HEK293T (cell line): ENCODE measurements around the gene GMDS.

ENCODE experiments used
- CTCF ChIA-PET: fragments of 350-600 bp; formaldehyde crosslinking; extraction: SDS; loops from one replicate; lab custom pipeline; 2021; ENCODE audit warnings: antibody characterized with exemption, inconsistent platforms; lab: Yijun Ruan, JAX
- POLR2A ChIA-PET: fragments of 350-600 bp; formaldehyde crosslinking; extraction: SDS; loops from one replicate; lab custom pipeline; 2020; ENCODE audit warnings: antibody characterized with exemption, inconsistent platforms; lab: Yijun Ruan, JAX
- DNase-seq: peaks from one replicate; pipeline ENCODE4 v3.0.0; 2012; ENCODE audit warnings: mixed read lengths; ENCODE audit errors: extremely low spot score
- ARNT ChIP-seq: fragments of 450-650 bp; IDR thresholded peaks from 2 replicates; pipeline ENCODE4 v1.6.1; 2017; ENCODE audit warnings: mild to moderate bottlenecking
- BHLHE40 ChIP-seq: fragments of 450-650 bp; IDR thresholded peaks from 2 replicates; pipeline ENCODE4 v1.6.1; 2016; ENCODE audit warnings: mild to moderate bottlenecking, moderate library complexity, borderline replicate concordance
- CTBP1 ChIP-seq: fragments of 450-650 bp; IDR thresholded peaks from 2 replicates; pipeline ENCODE4 v1.6.1; 2016; ENCODE audit warnings: borderline replicate concordance
- ELF4 ChIP-seq: fragments of 450-650 bp; IDR thresholded peaks from 2 replicates; pipeline ENCODE4 v1.6.1; 2017; ENCODE audit warnings: antibody characterized with exemption
- FOXA1 ChIP-seq: fragments of 450-650 bp; IDR thresholded peaks from 2 replicates; pipeline ENCODE4 v1.6.1; 2016; ENCODE audit warnings: mild to moderate bottlenecking
- FOXK2 ChIP-seq: fragments of 450-650 bp; IDR thresholded peaks from 2 replicates; pipeline ENCODE4 v1.6.1; 2016; ENCODE audit warnings: mild to moderate bottlenecking
- FOXM1 ChIP-seq: fragments of 450-650 bp; IDR thresholded peaks from 2 replicates; pipeline ENCODE4 v1.6.1; 2017; ENCODE audit warnings: mild to moderate bottlenecking, borderline replicate concordance
- HDGF ChIP-seq: fragments of 450-650 bp; IDR thresholded peaks from 2 replicates; pipeline ENCODE4 v1.6.1; 2017; ENCODE audit warnings: antibody characterized with exemption, borderline replicate concordance
- L3MBTL2 ChIP-seq: fragments of 450-650 bp; conservative IDR thresholded peaks from 2 replicates; pipeline ENCODE4 v1.6.1; 2016; ENCODE audit warnings: mild to moderate bottlenecking
- LEF1 ChIP-seq: fragments of 450-650 bp; IDR thresholded peaks from 2 replicates; pipeline ENCODE4 v1.6.1; 2017; ENCODE audit warnings: mild to moderate bottlenecking, borderline replicate concordance
- NFRKB ChIP-seq: fragments of 450-650 bp; IDR thresholded peaks from 2 replicates; pipeline ENCODE4 v1.6.1; 2016; ENCODE audit warnings: mild to moderate bottlenecking, moderate library complexity
- SP1 ChIP-seq: fragments of 450-650 bp; IDR thresholded peaks from 2 replicates; pipeline ENCODE4 v1.6.1; 2017
- SUZ12 ChIP-seq: fragments of 450-650 bp; IDR thresholded peaks from 2 replicates; pipeline ENCODE4 v1.6.1; 2016; ENCODE audit warnings: mild to moderate bottlenecking
- TARDBP ChIP-seq: fragments of 450-650 bp; IDR thresholded peaks from 2 replicates; pipeline ENCODE4 v1.6.1; 2016
- ZNF384 ChIP-seq: fragments of 450-650 bp; IDR thresholded peaks from 2 replicates; pipeline ENCODE4 v1.6.1; 2016
- TF ChIP-seq, protein P1 (sequence below): fragments of 450-650 bp; IDR thresholded peaks from 2 replicates; pipeline ENCODE4 v1.6.1; 2016

Gene GMDS

DNA sequence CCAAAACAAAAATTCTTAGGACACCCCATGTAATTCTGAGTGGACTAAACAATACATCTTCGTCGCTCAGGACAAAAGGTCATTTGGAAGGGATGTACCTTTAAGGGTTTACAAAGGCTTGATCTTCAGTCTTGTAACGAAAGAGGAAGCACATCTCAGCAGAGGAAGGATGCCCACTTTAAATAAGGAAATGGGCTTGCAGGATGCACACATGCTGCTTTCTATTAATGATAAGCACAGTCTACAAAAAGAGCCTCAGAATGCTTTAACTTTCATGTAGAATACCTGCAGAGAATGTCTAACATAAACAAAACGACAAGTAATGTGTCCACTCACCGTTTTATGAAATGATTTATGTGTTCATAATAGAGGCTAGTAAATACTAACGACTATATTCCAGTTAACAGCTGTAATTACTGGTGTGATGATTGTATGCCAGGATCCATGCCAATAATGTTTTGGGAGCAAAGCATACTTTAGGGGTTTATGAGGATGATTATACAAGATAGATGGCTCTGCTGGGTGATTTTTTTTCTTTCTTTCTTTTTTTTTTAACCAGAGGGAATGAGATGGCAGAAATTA lies 216.9 kb downstream of the GMDS start:
- CTCF ChIA-PET: interaction anchor here (1.1 kb wide), 1 partner anchor 606 kb away, joined by 3 read pairs; no protein-coding TSS in a partner anchor
- peak; percentile 91 for TF ChIP-seq ARNT
- peak; percentile 99 for TF ChIP-seq CTBP1
- TF ChIP-seq ELF4: peak; percentile 30; the same call in 1 of the 2 replicates
- 0 out of 2 replicates have a peak, but pooled peaks have one; percentile 57 for TF ChIP-seq LEF1
- TF ChIP-seq FOXK2: no peak
- TF ChIP-seq SP1: no peak
- no peak for TF ChIP-seq BHLHE40
- no peak for TF ChIP-seq HDGF
- TF ChIP-seq TARDBP: no peak
- peak; percentile 49; the same call in 1 of the 2 replicates for TF ChIP-seq FOXM1
- TF ChIP-seq SUZ12: no peak
- no peak for TF ChIP-seq L3MBTL2
- TF ChIP-seq FOXA1: no peak
- TF ChIP-seq, protein P1, sequence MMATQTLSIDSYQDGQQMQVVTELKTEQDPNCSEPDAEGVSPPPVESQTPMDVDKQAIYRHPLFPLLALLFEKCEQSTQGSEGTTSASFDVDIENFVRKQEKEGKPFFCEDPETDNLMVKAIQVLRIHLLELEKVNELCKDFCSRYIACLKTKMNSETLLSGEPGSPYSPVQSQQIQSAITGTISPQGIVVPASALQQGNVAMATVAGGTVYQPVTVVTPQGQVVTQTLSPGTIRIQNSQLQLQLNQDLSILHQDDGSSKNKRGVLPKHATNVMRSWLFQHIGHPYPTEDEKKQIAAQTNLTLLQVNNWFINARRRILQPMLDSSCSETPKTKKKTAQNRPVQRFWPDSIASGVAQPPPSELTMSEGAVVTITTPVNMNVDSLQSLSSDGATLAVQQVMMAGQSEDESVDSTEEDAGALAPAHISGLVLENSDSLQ: peak; percentile 96
- no peak for TF ChIP-seq NFRKB
- TF ChIP-seq ZNF384: peak; percentile 99
- DNase-seq: no peak
- POLR2A ChIA-PET: interaction anchor here (1.2 kb wide), 1 partner anchor 422 kb away, joined by 4 read pairs; no protein-coding TSS in a partner anchor

DNA sequence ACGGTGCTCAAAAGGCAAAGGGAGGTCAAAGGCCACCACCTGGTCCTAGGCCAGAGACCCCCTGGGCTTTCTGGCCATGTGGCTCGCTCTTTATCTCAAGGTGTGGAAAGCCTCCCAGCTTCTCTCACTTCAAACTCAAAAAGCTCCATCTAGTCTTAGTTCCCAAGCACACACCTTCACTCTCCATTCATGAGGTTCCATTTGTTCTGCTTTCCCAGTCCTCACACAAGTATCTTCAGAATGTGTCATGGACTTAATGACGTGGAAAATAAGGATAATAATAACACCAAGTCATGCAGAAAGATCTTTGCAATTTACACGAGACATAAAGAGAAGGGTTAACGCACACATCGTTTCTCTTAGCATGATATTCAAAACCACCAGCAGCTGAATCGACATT lies 219.3 kb downstream of the GMDS start:
- CTCF ChIA-PET: no interaction called here

DNA sequence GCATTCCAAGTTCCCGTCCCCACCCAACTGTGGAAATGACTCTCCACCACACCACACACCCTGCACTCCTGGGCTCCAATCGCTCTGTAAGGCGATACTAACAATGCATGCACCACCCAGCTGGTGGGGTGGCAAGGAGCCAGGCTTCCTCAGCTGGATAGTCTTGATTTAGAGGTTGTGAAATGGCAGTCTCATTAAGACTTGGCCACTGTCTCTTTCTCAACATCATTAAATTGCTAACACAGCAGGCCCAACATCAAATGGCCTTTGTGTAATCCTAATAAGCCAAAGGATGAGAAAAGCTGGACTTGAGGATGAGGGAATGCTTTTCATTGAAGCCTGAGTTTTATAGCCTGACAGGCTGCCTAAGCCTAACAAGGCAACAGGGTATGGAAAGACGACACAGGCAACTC lies 223.7 kb downstream of the GMDS start:
- ChIA-PET POLR2A (interaction anchor here (1.2 kb wide), 1 partner anchor 414 kb away, joined by 3 read pairs; no protein-coding TSS in a partner anchor), CTCF (no interaction called here)
- no peak for DNase-seq
- TF ChIP-seq CTBP1 (peak; percentile 77), FOXA1 (no peak)
- TF ChIP-seq, protein P1: peak; percentile 86

More for the DNA sequence above, 219.3 kb downstream of the GMDS start:
- TF ChIP-seq CTBP1 (peak; percentile 58; the same call in 1 of the 2 replicates), ELF4 (no peak), TARDBP (no peak), SUZ12 (no peak), ARNT (0 out of 2 replicates have a peak, but pooled peaks have one; percentile 37), L3MBTL2 (no peak)
- TF ChIP-seq, protein P1: 0 out of 2 replicates have a peak, but pooled peaks have one; percentile 5
- no peak for DNase-seq
- POLR2A ChIA-PET: no interaction called here

DNA sequence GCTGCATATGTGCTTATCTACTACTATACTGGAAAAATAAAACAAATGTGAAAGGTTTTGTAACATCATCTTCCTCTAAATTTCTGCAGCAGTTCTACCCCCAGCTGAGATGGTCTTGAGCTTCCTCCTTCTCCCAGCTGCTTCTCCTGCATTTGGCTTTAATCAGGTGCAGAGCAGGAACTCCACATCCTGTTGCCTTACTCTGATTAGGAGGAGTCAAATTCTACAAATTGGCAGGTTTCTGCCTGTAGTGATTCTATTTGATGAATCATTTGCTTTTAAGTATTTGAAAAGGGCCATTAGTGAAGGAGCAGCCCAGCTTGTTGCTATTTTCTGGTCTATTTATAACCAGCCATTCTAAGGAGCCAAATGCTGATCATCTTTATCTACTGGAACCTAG lies 224.5 kb downstream of the GMDS start:
- no peak for DNase-seq
- ChIA-PET POLR2A (interaction anchor here (1.2 kb wide), 1 partner anchor 413 kb away, joined by 3 read pairs; no protein-coding TSS in a partner anchor), CTCF (interaction anchor here (0.7 kb wide), 1 partner anchor 378 kb away, joined by 3 read pairs; no protein-coding TSS in a partner anchor)
- TF ChIP-seq BHLHE40 (no peak), FOXA1 (no peak), SUZ12 (no peak), HDGF (no peak)
- TF ChIP-seq, protein P1: no peak

DNA sequence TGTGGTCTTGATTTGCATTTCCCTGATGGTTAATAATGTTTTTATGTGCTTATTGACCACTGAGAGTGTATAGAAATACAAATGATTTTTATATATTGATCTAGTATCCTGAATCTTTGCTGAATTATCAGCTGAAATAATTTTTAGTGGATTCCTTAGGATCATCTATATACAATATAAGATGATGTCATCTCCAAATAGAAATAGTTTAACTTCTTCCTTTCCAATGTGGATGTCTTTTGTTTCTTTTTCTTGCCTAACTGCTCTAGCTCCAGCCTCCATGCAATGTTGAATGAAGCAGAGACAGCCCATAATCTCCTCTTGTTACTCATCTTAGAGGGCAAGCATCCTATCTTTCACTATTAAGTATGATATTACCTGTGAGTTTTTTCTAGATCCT lies 226.4 kb downstream of the GMDS start:
- TF ChIP-seq BHLHE40: no peak
- TF ChIP-seq ARNT: no peak
- TF ChIP-seq HDGF: no peak
- no peak for DNase-seq
- CTCF ChIA-PET: no interaction called here
- POLR2A ChIA-PET: no interaction called here

DNA sequence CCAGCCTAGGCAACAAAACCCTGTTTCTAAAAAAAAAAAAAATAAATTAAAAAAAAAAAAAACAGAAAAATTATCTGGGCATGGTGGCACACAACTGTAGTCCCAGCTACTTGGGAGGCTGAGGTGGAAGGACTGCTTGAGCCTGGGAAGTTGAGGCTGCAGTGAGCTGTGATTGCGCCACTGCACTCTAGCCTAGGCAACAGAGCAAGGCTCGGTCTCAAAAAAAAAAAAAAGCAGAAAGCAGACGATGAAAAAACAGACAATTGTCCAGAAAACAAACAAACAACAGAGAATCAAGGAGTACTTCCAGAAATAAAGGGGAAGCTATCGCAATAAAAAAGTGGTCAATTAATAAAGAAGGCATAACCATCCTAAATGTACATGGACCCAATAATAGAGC lies 229.4 kb downstream of the GMDS start:
- CTCF ChIA-PET: interaction anchor here (0.6 kb wide), 1 partner anchor 9 kb away, joined by 7 read pairs; no protein-coding TSS in a partner anchor
- POLR2A ChIA-PET: interaction anchor here (0.5 kb wide), 1 partner anchor 20 kb away, joined by 3 read pairs; no protein-coding TSS in a partner anchor
- DNase-seq: no peak
- TF ChIP-seq TARDBP: no peak
- TF ChIP-seq ARNT: no peak
- TF ChIP-seq ELF4: no peak
- no peak for TF ChIP-seq HDGF
- TF ChIP-seq, protein P1: no peak
- TF ChIP-seq SP1: no peak
- no peak for TF ChIP-seq LEF1
- TF ChIP-seq CTBP1: no peak
- no peak for TF ChIP-seq FOXK2
